Measurements from ENCODE around the gene MEGF6. TPM values are rescaled to one million over a fixed set of nuclear protein-coding genes. Genes with fewer than 3 reads are reported as not detected.
A peak's percentile ranks its signal among the peaks of the same experiment; 100 is the strongest.

MEGF6 gene
- total RNA-seq, 1 donor from 2014 or later = 35.4 TPM

DNA sequence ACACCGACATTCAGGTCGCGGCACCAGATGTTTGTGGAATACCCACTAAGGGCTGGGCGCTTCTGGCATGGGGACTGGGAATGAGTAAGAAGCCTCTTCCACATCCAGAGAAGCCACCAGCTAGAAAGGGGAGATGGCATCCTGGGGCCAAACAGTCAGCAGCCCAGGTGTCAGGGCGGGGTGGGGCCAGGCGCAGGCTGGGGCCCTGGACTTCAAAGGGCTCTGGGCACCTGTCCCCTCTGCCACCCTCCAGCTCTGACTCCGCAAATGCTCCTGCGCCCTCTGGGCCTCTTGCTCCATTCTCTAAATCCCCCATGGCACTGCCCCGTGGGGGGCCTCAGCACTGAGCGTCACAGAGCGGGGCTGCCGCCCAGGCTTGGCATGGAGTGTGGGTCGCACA lies 70.4 kb downstream of the MEGF6 start:
- DNase-seq (ENCODE audit: low spot score) (no peak), ATAC-seq (no peak)
- intact Hi-C loops (cut with DNase I) = no loop called here

DNA sequence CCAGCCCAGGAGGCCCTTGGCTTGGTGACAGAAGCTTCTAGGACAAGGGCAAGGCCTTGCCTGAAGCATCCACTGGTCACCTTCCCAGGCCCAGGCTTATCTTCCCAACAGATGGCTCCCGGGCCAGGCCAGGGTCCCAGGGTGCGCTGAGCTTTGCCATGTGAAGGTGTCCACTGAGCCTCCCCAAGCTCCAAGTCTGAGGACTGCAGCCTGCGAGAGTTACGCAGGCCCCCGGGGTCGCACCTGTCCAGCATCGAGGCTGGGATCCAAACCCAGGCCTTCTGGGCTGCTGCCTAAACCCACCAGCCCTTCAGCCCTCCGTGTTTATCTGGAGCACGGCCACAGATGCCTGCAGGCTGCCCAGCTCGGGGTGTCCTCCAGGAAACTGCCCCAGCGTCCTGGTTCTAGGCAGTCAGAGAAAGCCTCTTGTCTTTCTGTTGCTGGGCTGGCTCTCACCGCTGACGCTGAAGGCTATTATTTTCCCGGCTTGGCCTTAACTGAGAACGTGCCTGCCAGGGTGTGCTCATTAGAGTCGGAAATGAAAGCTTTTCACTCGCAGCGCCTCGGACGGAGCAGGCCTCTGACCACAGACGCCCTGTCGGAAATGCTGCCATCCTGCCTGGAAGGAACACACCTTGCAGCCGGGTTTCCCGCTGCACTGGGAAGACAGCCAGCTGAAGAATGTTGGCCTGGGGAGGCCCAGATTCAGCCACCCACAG lies 71.4 kb downstream of the MEGF6 start:
- ATAC-seq (peak; percentile 5), DNase-seq (ENCODE audit: low spot score) (no peak)
- intact Hi-C loops (cut with DNase I) = no loop called here

DNA sequence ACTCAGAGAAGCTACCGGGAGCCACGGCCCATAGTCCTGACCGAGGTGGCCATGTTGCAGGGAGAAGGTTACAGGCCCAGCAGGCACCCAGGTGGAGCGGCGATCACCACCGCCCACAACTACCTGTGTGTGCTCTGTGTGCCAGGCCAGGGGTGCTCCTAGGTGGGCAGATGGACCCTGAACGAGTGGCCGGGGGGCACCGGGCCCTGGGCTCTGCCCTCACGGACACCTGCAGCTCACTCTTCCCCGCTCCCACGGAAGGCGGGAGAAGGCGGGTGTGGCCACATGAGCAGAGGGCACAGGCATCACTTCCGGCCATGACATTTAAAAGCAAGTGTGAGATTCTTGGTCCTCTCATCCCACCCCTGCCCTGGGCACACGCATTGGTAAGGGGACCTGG lies 73.9 kb downstream of the MEGF6 start:
- no peak for ATAC-seq

DNA sequence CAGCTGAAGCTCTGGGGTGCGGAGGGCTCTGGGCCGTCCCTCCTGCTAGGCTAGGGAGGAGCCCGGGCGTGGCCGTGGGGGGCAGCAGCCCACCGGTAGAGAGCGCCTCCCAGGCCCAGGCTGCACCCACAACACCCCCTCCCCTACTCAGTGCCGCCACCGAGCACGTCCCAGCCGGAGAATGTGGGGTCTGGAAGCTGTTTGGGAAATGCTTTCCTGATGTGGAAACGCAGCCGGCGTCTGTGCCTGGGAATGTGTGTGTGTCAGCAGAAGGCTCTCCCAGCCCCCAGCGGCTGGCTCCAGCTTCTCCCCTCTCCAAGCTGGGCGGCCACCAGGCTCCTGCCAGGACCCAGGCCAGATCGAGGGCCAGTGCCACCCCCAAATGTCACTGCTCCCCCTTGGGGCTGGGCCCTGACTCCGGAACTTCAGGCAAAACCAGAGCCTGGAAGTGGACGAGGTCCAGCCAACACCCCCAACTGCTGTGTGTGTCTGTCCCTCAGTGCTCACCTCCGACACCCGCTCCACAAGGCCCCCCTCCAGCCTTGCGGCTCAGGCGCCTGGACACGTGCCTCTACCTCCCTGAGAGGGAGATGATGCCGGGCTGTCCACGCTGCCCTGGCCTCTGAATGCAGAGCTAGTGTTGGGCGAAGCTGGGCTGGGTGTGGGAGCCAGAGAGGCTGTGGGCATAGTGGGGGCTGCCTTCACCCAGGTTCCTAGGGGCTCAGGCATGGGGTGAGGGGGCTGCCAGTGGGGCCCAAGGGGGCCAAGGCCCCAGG lies 74.7 kb downstream of the MEGF6 start:
- ATAC-seq = no peak
- DNase-seq (ENCODE audit: low spot score) = no peak
- intact Hi-C loops (cut with DNase I) = no loop called here

More for the DNA sequence above, 73.9 kb downstream of the MEGF6 start:
- no peak for DNase-seq (ENCODE audit: low spot score)
- intact Hi-C loops (cut with DNase I) = no loop called here

DNA sequence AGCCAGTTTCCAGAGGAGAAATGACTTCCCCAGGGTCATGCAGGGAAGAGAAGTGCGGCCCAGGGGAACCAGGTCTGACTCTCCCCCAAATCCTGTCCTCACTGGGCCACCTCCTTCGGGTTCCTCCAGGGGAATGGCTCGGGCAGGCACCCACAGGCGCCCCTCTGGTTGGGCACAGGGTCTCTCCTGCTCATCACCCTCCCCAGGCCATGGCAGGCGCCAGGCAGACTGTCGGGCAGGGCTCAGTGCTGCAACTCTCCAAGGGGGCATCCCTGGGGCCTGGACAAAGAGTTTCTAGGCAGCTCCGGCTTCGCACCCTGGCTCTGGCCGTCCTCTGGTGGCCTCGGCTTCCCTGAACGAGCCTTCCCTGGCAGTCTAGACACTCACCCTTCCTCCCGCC lies 75.6 kb downstream of the MEGF6 start:
- ATAC-seq = no peak
- no peak for DNase-seq (ENCODE audit: low spot score)
- intact Hi-C loops (cut with DNase I) = no loop called here

DNA sequence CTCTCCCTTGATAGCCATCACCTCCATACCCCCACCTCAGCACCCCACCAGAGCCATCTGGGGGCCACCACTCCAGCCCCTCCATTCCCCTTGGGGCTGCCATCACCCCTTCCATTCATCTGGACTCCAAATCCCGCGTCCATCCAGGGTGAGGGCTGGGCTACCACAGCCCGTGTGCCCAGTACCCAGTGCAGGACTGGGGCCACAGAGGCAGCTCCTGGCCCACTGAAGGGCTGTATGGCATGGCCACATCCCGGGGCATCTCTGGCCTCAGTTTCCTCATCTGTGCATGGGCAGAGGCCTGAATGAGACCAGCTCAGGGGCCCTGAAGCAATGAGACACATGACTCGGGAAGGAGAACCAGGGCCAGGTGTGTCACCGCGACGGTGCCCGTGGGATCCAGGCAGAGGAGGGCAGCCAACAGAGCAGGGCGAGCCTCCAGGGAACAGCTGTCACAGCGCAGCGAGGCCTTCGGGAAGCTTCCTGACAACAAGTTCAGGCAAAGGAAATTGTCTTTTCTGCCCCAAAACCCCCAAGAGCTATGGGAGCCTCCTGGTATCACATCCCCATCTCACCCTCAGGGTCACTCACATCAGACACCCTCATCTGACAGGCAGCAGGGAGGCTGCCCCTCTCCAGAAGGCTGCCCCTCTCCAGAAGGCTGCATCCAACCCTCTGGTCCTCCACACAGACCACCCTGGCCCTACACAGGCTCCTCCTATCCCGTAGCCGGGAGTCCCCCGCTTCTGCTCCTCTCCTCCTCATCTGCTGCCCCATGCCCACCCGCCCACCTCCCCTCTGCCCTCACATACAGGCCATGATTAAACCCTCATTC lies 76.3 kb downstream of the MEGF6 start:
- ATAC-seq = no peak
- intact Hi-C loops (cut with DNase I) = no loop called here
- no peak for DNase-seq (ENCODE audit: low spot score)

DNA sequence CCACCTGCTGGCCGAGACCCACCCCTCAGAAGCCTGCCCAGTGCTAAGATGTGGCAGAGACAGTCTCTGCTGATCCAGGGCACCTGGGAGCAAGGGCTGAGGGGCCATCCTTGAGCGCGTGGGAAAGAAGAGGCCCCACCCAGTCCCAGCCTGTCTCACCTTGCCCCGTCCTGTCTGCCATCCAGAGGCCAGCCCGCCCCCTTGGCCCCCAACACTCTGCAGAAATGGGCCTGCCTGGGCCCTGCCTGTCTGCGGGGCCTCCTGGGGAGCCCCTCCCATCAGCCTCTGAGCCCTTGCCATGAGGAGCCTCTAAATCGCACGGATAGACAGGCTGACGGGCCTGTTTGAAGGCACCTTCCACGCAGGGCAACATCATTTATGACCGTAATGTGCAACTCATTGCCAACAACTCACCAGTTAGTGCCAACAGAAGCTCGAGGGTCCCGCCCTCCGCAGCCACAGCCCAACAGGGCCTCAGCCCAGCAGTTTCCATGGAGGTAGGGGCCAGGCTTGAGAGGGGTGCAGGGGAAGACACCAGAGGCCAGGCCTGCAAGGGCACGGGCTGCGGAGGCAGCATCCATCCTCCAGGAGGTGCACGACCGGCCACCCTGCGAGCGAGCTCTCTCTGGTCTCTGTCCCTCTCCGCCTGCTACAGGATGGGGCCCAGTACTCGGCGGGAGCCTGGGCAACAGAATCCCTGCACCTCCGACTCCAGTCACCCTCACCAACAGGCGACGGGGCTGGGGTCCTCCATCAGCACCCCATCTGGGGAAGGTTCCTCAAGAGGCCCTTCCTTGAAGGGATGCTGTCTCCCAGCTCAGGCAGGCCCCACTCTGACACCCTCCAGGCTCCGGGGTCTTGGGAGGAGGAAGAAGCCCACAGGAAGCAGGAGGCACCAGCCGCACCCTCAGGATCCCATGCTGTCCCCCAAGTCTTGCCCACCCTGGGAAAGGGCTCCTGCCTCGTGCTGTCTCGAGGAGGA lies 78.0 kb downstream of the MEGF6 start:
- no peak for ATAC-seq
- no peak for DNase-seq (ENCODE audit: low spot score)
- intact Hi-C loops (cut with DNase I) = no loop called here

DNA sequence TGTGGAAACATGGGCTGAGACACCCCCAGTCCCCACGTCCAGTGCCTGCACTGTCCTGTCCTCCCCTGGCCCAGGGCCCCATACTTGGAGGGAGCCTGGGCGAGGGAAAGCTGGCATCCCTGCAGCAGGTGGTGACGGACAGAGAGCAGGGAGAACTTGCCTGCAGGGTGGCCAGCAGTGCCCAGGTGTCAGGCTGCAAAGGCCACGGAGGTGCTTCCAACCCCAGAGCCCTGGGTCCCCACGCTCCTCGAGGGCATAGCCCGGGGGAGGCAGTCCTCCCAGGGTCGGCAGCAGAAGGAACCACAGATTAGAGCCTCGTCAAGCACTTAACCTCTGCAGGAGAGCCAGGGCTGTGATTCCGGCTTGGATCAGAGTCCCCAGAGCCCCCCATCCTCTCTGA lies 79.4 kb downstream of the MEGF6 start:
- intact Hi-C loops (cut with DNase I) = no loop called here
- no peak for ATAC-seq
- no peak for DNase-seq (ENCODE audit: low spot score)

DNA sequence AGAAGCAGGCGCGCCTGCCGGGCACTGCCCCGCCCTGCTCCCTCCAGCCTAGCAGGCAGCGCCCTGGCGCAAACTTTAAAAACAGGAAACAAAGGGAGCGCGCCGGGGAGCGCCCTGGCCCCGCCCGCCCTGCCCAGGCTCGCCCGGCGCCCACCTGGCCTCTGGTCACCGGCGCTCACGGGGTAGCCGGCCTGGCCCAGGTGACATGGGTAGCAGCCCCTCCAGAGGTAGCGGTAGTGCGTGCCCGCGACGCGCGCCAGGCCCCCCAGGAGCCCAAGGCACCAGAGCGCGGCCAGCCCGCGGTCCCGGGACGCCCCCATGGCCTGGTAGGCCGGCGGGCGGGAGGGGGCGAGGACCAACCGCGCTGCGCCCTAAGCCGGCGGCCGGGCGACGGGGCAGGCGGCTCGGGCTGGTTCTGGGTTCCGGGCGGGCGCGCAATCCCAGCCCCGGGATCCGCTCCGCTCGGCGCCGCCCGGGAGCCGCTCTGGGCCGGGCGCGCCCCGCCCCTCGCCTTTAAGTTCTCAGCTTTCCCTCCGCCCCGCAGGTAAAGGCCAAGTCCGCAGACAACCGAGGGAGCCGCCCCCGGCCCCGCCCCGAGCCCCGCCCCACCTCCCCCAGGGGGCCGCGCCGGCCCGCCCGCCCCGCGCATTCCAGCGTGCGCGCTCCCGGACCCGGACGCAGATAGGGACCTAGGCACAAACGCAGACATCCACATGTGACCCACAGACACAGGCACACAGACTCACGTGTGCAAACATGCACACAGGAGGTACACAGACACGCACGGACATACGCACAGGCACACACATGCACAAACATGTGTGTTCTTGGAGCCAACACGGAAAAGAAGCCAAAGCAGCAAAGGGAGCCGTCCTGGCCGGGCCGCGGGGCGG lies 80.1 kb downstream of the MEGF6 start:
- DNase-seq (ENCODE audit: low spot score) (peak; percentile 79), ATAC-seq (peak; percentile 70)
- intact Hi-C loops (cut with DNase I) = no loop called here

DNA sequence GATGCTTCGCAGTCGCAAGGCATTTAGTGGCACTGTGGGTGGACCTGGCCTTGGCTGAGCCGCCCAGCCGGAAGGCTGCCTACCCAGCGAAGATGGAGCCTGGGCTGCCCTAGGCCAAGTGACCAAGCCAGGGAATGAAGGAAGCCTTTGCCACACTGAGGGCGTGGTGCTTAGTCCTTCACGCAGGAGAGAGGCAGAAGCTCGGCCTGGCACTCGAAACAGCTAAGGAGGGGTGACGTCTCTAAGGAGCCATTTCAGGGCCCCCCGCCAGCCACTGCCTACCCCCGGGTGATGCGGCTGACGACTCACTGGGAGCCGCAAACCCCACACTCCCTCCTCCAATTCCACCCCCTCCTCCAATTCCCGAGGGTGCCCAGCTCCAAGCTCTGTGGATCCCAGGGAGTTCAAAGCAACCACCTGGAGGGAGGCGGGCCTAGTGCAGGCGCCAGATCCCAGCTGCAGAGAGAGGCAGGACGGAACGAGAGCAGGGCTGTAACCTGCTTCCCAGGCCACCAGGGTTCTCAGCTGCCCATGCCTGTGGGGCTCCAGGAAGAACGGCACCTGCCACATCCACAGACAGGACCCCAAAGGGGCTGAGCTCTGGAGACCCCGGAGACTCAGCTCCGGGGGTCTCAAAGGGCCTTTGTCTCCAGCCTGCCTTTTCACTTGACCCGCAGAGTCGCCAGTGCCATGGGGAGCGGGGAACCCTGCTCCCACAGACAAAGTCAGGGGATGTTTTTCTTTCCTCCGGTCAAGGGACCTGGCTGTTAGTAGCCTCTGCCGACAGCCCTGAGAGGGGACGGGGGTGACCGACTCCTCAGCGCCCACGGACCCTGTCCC lies 81.0 kb downstream of the MEGF6 start:
- DNase-seq (ENCODE audit: low spot score) (no peak), ATAC-seq (peak; percentile 29)
- intact Hi-C loops (cut with DNase I) = no loop called here

DNA sequence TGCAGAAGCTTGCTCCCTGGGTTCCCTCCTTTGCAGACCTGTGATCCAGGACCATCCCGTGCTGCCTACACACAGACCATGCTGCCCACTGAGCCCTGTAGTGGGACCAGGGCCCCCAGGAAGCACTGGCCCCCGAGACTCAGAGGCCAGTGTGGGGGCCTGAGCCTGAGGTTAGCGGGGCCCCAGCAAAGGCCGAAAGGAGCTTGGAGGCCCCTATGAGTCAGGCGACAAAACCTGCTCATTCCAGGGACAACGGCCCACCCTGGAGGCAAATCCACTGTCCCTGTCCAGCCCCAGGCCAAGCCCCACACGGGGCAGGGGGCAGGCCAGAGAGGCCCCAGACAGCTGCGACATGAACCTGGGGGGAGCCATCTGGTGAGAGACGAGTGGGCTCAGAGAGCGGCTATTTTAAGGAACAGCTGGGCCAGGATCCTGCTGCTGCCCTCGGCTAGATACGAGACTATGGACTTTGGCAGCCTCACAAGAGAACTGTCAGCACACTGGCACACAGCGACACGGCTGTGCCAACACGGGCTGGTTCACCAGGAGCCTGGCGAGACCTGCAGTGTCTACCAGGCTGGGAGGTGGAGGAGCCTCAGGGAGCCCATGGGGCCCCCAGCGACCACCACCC lies 82.1 kb downstream of the MEGF6 start:
- ATAC-seq (no peak), DNase-seq (ENCODE audit: low spot score) (no peak)
- intact Hi-C loops (cut with DNase I) = no loop called here

DNA sequence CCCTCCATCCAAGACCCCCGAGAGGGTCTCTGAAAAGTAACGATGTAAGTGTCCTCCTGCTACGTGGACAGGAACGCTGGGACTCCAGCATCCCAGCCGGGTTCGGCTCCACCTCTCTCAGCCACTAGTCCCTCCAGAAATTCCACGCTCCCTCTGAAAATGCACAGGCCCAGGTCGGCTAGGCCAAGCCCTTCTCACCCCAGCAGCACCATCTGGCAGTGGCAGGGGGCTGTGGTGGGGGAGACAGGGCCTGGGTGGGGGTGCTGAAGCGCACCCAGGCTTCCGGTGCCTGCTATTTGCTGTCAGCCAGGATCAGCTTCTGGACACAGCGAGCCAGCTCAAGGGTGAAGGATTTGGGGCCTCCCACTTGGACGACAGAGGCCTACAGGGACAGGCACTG lies 83.5 kb downstream of the MEGF6 start:
- DNase-seq (ENCODE audit: low spot score) (no peak), ATAC-seq (no peak)
- intact Hi-C loops (cut with DNase I) = no loop called here

DNA sequence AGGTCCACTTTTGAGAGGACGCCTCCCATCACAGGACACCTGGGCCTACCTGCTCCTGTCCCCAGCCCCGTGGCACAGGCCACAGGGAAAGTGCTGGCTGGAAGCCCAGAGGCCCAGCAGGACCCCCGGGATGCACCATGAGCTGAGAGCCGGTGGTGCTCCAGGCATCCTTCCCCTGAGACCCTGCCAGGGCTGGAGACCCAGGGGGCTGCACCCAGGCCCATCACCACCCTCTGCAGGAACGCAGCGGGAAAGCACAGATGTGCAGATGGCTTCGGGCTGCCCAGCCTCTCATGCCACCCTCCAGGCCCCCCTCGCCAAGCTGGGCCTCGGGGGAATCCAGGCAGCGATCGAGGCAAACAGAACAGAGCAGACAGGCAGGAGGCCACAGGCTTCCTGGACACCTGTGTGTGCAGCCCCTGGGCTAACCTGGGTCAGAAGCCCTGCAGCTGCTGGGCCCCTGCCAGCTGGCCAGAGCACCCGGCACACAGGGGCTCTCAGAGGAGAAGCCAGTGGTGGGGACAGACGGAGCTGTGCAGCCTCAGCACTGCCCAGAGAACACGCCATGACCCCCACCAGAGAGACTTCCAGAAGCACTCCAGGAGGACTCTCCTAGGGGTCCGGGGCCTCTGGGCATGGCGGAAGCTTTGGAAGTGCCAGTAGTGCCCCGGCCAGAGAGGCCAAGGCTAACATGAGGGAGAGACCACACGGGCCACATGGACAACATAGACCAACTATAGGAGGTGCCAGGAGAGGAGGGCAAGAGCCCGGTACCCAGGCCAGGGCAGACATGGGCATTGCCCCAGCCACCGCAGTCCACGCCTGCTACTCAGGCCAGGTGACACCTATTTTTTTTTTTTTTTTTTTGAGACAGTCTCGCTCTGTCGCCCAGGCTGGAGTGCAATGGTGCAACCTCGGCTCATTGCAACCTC lies 85.5 kb downstream of the MEGF6 start:
- no peak for DNase-seq (ENCODE audit: low spot score)
- intact Hi-C loops (cut with DNase I) = no loop called here
- no peak for ATAC-seq

DNA sequence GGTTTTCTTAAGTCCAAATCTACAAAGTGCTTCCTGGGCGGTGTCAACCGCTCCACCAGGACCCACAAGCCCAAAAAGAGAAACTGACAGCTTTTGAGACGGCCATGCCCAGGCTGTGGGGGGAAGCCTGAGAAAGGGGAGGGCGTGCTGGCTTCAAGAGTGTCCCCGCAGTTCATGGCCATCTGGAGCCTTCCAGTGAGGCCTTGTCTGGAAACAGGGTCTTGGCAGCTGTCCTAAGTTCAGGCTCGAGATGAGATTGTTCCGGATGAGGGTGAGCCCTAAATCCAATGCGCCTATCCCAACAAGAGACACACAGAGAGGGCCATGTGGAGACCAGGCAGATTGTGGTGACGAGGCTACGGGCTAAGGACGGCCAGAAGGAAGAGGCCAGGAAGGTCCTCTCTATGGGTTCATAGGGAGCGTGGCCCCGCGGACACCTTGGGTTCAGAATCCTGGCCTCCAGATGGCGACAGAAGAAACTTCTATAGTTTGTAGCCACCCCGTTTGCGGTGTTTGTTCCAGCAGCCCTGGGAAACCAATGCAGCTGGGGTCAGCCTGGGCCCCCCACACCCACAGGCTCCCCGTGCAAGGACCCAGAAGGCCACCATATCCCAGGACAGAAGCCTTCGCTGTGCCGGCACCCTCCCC lies 86.6 kb downstream of the MEGF6 start:
- ATAC-seq (no peak), DNase-seq (ENCODE audit: low spot score) (no peak)
- intact Hi-C loops (cut with DNase I) = no loop called here

DNA sequence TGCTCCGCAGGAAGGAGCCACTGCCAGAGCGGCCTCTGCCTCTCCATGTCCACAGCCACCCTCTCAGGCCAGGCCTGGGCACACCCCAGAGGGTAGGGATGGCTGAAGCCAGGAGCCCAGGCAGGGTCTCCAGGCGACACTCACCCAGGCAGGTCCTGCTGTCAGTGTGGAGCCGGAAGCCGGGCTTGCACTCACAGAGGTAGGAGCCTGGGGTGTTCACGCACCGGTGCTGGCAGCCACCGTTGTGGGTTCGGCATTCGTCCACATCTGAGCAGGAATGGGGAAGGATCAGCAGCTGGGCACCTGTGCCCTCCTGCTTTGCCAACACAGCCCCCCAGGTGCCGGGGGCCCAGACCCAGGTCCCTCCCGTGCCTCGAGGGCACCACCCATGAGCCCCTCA lies 87.3 kb downstream of the MEGF6 start:
- ATAC-seq (no peak), DNase-seq (ENCODE audit: low spot score) (no peak)
- intact Hi-C loops (cut with DNase I) = no loop called here
